Hepatocyte (in vitro differentiated cells): ENCODE data around the gene DPYD.

Experiments used
- CTCF ChIP-seq: fragments of 200-600 bp; sonication (generic); IDR thresholded peaks from 2 replicates; pipeline ENCODE4 v1.5.1; 2016; ENCODE audit warnings: antibody characterized with exemption, mild to moderate bottlenecking; ENCODE audit not compliant: poor library complexity
- EZH2 ChIP-seq: fragments of 200-600 bp; sonication (generic); IDR thresholded peaks from 2 replicates; pipeline ENCODE4 v1.6.1; 2016; ENCODE audit warnings: antibody characterized with exemption, mild to moderate bottlenecking, borderline replicate concordance
- EZH2phosphoT487 ChIP-seq: fragments of 200-600 bp; sonication (generic); IDR thresholded peaks from one replicate; pipeline ENCODE4 v1.6.1; 2018; ENCODE audit warnings: antibody characterized with exemption, mild to moderate bottlenecking, low read depth, moderate library complexity; ENCODE audit not compliant: unreplicated experiment, severe bottlenecking

GRCh38 chr1:97833881-97834280, 87.0 kb downstream of the DPYD start:
- TF ChIP-seq CTCF (no peak), EZH2phosphoT487 (no peak), EZH2 (no peak)
